ENCODE results near the gene KLHDC10. TPM values are rescaled to one million over a fixed set of nuclear protein-coding genes. Genes with fewer than 3 reads are reported as not detected.

KLHDC10 gene
- polyA plus RNA-seq, 1 donor (not counting 4 experiments of a cell fraction or from before 2014, with no cell fraction given): 22.7 TPM

DNA sequence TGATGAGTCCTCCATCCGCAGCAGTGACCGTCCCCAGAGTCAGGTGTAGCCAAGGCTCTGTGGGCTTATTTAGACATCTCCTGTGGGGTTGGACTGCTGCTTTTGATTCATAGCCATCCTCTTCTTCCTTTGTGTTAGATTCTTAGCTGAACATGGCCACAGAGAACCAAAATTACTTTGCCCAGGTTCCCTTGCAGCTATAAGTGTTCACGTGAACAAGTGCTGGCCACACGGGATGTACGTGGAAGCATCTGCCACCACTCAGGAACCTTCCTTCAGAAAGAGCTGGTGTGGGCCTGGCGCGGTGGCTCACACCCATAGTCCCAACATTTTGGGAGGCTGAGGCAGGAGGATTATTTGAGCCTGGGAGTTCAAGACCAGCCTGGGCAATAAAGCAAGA is 85.8 kb downstream of the KLHDC10 start:
- dilution Hi-C loops (cut with MboI; ENCODE audit: extremely low pct_ligation_motif_present, low sequenced_read_pairs): no loop called here
- Histone ChIP-seq H3K9me3 (ENCODE audit: control insufficient read depth, low read depth, low read length) (no peaks in the 10 kb centered on the region), H3K9ac (ENCODE audit: control insufficient read depth, extremely low read depth, insufficient read depth, low read length) (no peak overlapping the region), H3K4me2 (ENCODE audit: control insufficient read depth, extremely low read depth, insufficient read depth, low read depth, low read length) (no peak overlapping the region), H2AFZ (ENCODE audit: control insufficient read depth, low read length) (no peak overlapping the region), H4K20me1 (ENCODE audit: control insufficient read depth, extremely low read depth, insufficient read depth, low read length) (no peaks in the 10 kb centered on the region), H3K4me3 (ENCODE audit: control insufficient read depth in 2 of 3, extremely low read depth in 1 of 3, insufficient read depth in 2 of 3, low read depth in 1 of 3, low read length in 3 of 3) (no peak overlapping the region), H3K9me1 (ENCODE audit: control insufficient read depth, extremely low read depth, insufficient read depth, low read length) (no peaks in the 10 kb centered on the region), H3K27me3 (ENCODE audit: control insufficient read depth, extremely low read depth, insufficient read depth, low read length) (peaks cover 8% of the 10 kb centered on the region), H3K79me2 (ENCODE audit: control insufficient read depth, insufficient read depth, low read length) (no peaks in the 10 kb centered on the region), H3K4me1 (ENCODE audit: control insufficient read depth, extremely low read depth, insufficient read depth, low read length) (no peaks in the 10 kb centered on the region), H3K36me3 (ENCODE audit: control insufficient read depth in 2 of 2, extremely low read depth in 1 of 2, insufficient read depth in 2 of 2, low read length in 2 of 2) (peaks cover 0 to 5% of the 10 kb centered on the region in 2 experiments), H3K27ac (ENCODE audit: control insufficient read depth, insufficient read depth, low read length) (no peak overlapping the region)
- FAIRE-seq (no peak), DNase-seq (ENCODE audit: low read depth, low spot score) (no peak)
- no peak for TF ChIP-seq EZH2 (IDR thresholded peaks at IDR 0.05; ENCODE audit: low read length)
- no peak for TF ChIP-seq CTCF (optimal IDR thresholded peaks at IDR 0.05 in 1 of 3, IDR thresholded peaks at IDR 0.05 in 1 of 3, conservative IDR thresholded peaks at IDR 0.05 in 1 of 3; ENCODE audit: extremely low read depth in 1 of 3, insufficient read depth in 2 of 3, low read length in 3 of 3)

GRCh38 chr7:130157700-130158099 is 87.4 kb downstream of the KLHDC10 start:
- no peaks in the 10 kb centered on the region for H4K20me1 ChIP-seq (ENCODE audit: control insufficient read depth, extremely low read depth, insufficient read depth, low read length)
- no peak for FAIRE-seq
- H3K4me3 ChIP-seq (ENCODE audit: control insufficient read depth in 2 of 3, extremely low read depth in 1 of 3, insufficient read depth in 2 of 3, low read depth in 1 of 3, low read length in 3 of 3): no peak overlapping the region
- H3K9me1 ChIP-seq (ENCODE audit: control insufficient read depth, extremely low read depth, insufficient read depth, low read length): no peaks in the 10 kb centered on the region
- H3K9ac ChIP-seq (ENCODE audit: control insufficient read depth, extremely low read depth, insufficient read depth, low read length): no peak overlapping the region
- no peaks in the 10 kb centered on the region for H3K79me2 ChIP-seq (ENCODE audit: control insufficient read depth, insufficient read depth, low read length)
- H3K4me1 ChIP-seq (ENCODE audit: control insufficient read depth, extremely low read depth, insufficient read depth, low read length): no peaks in the 10 kb centered on the region
- TF ChIP-seq EZH2 (IDR thresholded peaks at IDR 0.05; ENCODE audit: low read length): no peak
- dilution Hi-C loops (cut with MboI; ENCODE audit: extremely low pct_ligation_motif_present, low sequenced_read_pairs): no loop called here
- no peak overlapping the region for H2AFZ ChIP-seq (ENCODE audit: control insufficient read depth, low read length)
- no peak for DNase-seq (ENCODE audit: low read depth, low spot score)
- H3K4me2 ChIP-seq (ENCODE audit: control insufficient read depth, extremely low read depth, insufficient read depth, low read depth, low read length): no peak overlapping the region
- no peaks in the 10 kb centered on the region for H3K9me3 ChIP-seq (ENCODE audit: control insufficient read depth, low read depth, low read length)
- peaks cover 8% of the 10 kb centered on the region for H3K27me3 ChIP-seq (ENCODE audit: control insufficient read depth, extremely low read depth, insufficient read depth, low read length)
- H3K36me3 ChIP-seq (ENCODE audit: control insufficient read depth in 2 of 2, extremely low read depth in 1 of 2, insufficient read depth in 2 of 2, low read length in 2 of 2): peaks cover 0 to 6% of the 10 kb centered on the region in 2 experiments
- H3K27ac ChIP-seq (ENCODE audit: control insufficient read depth, insufficient read depth, low read length): no peak overlapping the region

DNA sequence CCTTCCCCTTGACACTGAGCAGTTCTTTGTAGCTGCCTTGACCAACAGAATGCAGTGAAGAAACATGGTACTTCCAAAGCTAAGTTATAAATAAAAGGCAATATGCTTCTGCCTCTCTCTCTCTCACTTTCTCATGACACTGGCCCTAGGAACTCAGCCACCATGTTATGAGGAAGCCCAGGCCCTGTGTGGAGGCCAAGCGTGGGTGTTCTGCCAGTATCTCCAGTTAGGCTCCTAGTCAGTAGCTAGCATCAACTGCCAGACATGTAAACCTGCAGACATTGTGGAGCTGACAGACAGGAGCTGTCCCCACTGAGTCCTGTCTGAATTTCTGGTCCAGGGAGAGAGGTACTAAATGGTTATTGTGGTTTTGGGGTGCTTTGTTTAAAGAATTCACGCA is 89.7 kb downstream of the KLHDC10 start:
- Histone ChIP-seq H3K9ac (ENCODE audit: control insufficient read depth, extremely low read depth, insufficient read depth, low read length) (no peak overlapping the region), H3K4me1 (ENCODE audit: control insufficient read depth, extremely low read depth, insufficient read depth, low read length) (no peaks in the 10 kb centered on the region), H3K27ac (ENCODE audit: control insufficient read depth, insufficient read depth, low read length) (no peak overlapping the region), H3K9me1 (ENCODE audit: control insufficient read depth, extremely low read depth, insufficient read depth, low read length) (no peaks in the 10 kb centered on the region), H3K36me3 (ENCODE audit: control insufficient read depth in 2 of 2, extremely low read depth in 1 of 2, insufficient read depth in 2 of 2, low read length in 2 of 2) (peaks cover 2 to 11% of the 10 kb centered on the region in 2 experiments), H3K79me2 (ENCODE audit: control insufficient read depth, insufficient read depth, low read length) (no peaks in the 10 kb centered on the region), H2AFZ (ENCODE audit: control insufficient read depth, low read length) (no peak overlapping the region), H3K4me3 (ENCODE audit: control insufficient read depth in 2 of 3, extremely low read depth in 1 of 3, insufficient read depth in 2 of 3, low read depth in 1 of 3, low read length in 3 of 3) (no peak overlapping the region), H3K27me3 (ENCODE audit: control insufficient read depth, extremely low read depth, insufficient read depth, low read length) (no peaks in the 10 kb centered on the region), H3K9me3 (ENCODE audit: control insufficient read depth, low read depth, low read length) (no peaks in the 10 kb centered on the region), H3K4me2 (ENCODE audit: control insufficient read depth, extremely low read depth, insufficient read depth, low read depth, low read length) (no peak overlapping the region), H4K20me1 (ENCODE audit: control insufficient read depth, extremely low read depth, insufficient read depth, low read length) (no peaks in the 10 kb centered on the region)
- DNase-seq (ENCODE audit: low read depth, low spot score) (no peak), FAIRE-seq (no peak)
- TF ChIP-seq CTCF (optimal IDR thresholded peaks at IDR 0.05 in 1 of 3, IDR thresholded peaks at IDR 0.05 in 1 of 3, conservative IDR thresholded peaks at IDR 0.05 in 1 of 3; ENCODE audit: extremely low read depth in 1 of 3, insufficient read depth in 2 of 3, low read length in 3 of 3) (no peak), EZH2 (IDR thresholded peaks at IDR 0.05; ENCODE audit: low read length) (no peak)
- dilution Hi-C loops (cut with MboI; ENCODE audit: extremely low pct_ligation_motif_present, low sequenced_read_pairs): no loop called here
